HTERT RPE-1 (cell line): Measurements from ENCODE around the gene OR2T35.

ENCODE experiments used
- in situ Hi-C: fragments of 300-500 bp; cut with MboI; formaldehyde crosslinking; loops from 4 replicates; pipeline ENCODE4 v1.14.3; 2020; ENCODE audit warnings: low sequenced_read_pairs

The OR2T35 gene

DNA sequence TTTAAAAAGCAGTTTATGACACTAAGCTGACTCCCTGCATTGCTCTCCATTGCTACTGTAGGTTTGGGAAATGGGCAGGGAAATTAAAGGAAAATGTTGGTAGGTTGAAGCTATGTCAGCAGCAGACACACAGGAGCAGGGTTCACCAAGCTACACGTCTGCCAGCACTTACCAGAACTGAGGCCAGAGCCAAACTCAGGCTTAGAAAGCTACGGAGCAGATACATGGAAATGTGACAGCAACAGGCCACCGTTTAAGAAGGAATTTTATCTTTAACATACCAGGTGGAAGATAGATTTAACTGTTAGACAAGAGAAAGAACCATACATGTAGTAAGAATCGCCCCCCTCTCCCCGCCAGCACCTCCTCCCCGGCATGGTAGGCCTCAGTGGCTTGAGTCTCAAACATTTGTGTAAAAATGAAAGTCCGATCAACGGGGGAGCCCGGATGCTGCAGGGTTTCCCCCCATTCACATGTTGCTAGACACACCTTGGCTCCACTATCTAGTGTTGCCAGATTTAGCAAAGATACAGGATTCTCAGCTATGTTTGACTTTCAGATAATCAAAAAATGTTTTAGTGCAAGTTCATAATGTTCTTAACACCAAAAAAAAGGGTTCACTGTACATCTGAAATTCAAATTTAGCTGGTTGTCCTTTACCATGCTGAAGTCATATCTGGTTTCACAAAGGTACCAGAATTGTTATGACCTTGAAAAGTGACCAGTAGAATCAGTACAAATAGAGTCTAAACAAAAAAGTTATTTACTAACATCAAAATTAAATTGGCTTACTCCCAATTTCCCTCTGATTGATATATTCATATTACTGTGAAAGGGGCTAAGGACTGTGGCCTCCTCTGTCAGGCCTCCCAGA is 16.9 kb downstream of the OR2T35 start:
- in situ Hi-C loops, result no loop called here

- in situ Hi-C loops, result no loop called here
Measured at GRCh38 chr1:248625971-248626370, 19.1 kb downstream of the OR2T35 start.

- in situ Hi-C loops, result no loop called here
Measured at GRCh38 chr1:248625166-248625565, 19.9 kb downstream of the OR2T35 start.

- in situ Hi-C loops, result no loop called here
Measured at GRCh38 chr1:248622570-248623001, 22.5 kb downstream of the OR2T35 start.

DNA sequence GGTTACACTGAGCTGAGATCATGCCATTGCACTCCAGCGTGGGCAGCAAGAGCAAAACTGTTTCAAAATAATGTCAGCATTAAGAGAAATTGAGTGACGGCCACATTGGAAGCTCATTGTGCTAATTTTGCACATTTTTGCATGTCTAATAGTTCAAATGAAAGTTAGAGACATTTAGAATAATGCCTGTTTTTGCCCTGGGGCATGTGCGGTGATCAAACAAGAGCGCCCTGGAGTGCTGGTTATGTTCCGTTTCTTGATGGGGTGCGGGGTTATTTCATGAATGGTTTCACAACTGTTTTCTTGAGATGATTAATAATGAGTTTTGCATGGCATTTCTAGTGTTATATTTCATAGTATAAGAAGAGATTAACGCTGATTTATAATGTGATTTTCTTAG is 23.3 kb downstream of the OR2T35 start:
- in situ Hi-C loops, result no loop called here

DNA sequence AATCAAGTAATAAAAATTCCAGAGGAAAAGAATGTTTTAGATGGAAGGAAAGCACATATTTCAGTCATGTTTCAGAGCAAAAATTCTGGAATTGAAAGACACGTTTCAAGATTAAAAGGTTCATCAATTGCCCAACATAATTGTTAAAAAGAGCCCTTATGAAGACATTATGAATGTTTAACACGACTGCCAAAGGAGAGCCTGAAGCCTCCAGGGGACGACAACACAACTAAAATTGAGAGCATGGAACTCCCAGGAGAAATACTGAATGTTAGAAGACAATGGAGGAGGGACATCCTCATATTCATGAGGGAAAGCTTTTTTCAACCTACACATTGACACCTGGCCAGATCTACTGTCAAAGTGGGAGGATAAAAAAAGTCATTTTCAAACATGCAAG is 26.2 kb downstream of the OR2T35 start:
- in situ Hi-C loops, result no loop called here

GRCh38 chr1:248618119-248618518 is 27.0 kb downstream of the OR2T35 start:
- in situ Hi-C loops, result no loop called here

DNA sequence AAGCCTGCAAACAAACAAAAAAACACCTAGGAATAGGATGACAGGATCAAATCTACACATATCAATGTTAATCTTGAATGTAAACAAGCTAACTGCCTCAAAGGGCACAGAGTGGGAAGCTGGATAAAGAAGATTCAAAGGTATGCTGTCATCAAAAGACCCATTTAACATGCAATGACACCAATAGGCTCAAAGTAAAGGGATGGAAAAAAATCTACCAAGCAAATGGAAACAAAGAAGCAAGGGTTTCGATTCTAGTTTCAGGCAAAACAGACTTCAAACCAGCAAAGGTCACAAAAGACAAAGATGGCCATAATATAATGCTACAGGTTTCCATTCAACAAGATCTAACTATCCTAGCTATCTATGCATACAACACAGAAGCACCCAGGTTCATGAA is 31.3 kb downstream of the OR2T35 start:
- in situ Hi-C loops, result no loop called here

DNA sequence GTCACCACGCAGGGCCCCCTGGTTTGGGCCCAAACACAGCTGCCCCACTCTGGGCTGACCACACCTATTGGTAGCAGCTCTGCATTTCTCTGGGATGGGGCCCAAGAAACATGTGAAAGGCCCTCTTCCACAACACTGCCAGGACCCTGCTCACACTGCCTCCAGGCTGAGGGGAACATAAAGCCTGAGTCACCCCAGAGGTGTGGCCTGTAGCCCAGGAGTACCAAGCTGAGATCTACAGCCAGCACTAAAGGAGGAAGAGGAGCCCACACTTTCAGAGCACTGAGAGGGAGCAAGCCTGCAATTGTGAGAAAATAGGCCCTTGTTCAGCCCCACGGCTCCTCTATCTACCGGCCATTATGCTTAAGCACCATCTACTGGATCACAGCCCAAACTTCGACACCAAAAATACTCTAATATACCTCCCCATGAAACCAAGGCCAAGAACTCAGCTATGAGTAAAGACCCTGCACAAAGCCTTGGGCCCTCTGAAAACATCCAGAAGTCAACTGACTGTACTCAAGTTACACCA is 33.1 kb downstream of the OR2T35 start:
- in situ Hi-C loops, result no loop called here

DNA sequence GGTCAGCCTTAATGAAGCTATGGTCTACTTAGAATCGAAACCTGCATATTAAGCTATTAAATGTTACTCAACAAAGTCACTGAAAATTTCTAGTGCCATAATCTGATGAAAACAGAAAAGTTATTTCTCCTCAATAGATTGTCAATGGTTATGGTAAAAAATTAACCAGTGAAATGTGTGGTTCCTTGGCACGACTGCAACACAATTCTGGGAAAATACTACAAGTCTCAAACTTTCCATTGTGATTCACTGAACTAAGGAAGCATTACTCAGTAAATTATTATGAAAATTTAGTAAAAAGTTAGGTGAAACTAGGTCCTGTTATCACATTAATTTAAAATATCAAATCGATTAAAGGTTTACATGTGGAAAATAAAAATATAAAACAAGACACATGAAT is 34.8 kb downstream of the OR2T35 start:
- in situ Hi-C loops, result no loop called here

- in situ Hi-C loops, result no loop called here
Measured at GRCh38 chr1:248599396-248599795, 45.7 kb downstream of the OR2T35 start.

DNA sequence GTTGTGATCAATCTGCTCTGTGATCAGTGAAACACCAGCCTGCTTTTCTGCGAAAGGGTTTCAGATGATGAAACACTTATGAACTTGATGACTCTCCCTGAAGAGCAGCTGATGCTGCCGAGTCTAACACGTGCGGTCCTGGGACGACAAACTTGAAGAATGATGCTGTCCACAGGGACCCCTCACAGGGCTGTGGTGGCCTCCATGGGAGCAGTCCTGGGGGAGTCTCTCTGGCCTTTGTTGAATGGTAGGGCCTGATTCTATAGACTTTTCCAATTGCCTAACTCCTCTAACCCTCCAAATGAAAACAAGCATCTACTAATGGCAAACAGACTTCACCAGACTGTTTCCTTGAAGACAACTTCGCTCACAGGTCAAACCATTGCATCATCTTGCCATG is 47.5 kb downstream of the OR2T35 start, which contains the start of gene OR2T10:
OR2T10 (minus strand) TSS at position 112 of the 400 bp plus-strand sequence. CDS start 3,932 bp downstream, outside the sequence.
- in situ Hi-C loops, result no loop called here

- in situ Hi-C loops, result no loop called here
Measured at GRCh38 chr1:248596615-248597014, 48.5 kb downstream of the OR2T35 start.

GRCh38 chr1:248593226-248593625 is 51.9 kb downstream of the OR2T35 start:
- in situ Hi-C loops, result no loop called here

DNA sequence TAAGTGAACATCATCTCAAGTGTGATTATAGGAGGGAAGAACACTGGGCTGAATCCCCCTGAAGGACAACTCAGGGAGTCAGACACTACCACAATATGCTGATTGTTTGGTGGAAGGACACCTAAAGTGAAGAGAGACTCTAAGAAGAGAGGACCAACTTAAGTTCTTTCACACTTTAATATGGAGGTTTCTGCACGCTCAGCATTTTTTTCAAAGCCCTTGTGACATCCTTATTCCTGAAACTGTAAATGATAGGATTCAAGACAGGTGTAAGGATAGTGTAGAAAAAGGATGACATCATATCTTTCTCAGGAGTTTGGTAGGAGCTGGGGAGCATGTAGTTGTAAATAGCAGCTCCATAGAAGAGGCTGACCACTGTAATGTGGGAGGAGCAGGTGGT is 52.4 kb downstream of the OR2T35 start:
- in situ Hi-C loops, result no loop called here

GRCh38 chr1:248590055-248590454 is 55.0 kb downstream of the OR2T35 start:
- in situ Hi-C loops, result no loop called here

GRCh38 chr1:248589334-248589733 is 55.7 kb downstream of the OR2T35 start:
- in situ Hi-C loops, result no loop called here
